Panc1 (cell line): ENCODE data around the gene SLC44A4. TPM values are rescaled to one million over a fixed set of nuclear protein-coding genes. Genes with fewer than 3 reads are reported as not detected.

Experiments used
- ATAC-seq: fragments of 200-7000 bp; cut with Tn5 transposase; 2 replicates; pipeline ENCODE4 v1.9.1; 2020; ENCODE audit warnings: mild to moderate bottlenecking, moderate library complexity
- BruUV-seq: library from RNA; stranded (reverse); fragments of 400-500 nt; replicated peaks from 2 replicates; lab custom pipeline; 2021; lab: Mats Ljungman, UMichigan
- CTCF ChIA-PET: fragments of 300-600 bp; sonication (Branson Sonifier 250); formaldehyde crosslinking; loops from one replicate; lab custom pipeline; 2022; ENCODE audit warnings: antibody characterized with exemption; lab: Charles Lee
- POLR2A ChIA-PET: fragments of 300-600 bp; sonication (Branson Sonifier 250); formaldehyde crosslinking; loops from one replicate; lab custom pipeline; 2022; ENCODE audit warnings: antibody characterized with exemption; lab: Charles Lee
- DNase-seq: peaks from one replicate; pipeline ENCODE4 v3.0.0-alpha.2; 2010; ENCODE audit warnings: low read depth, low spot score
- H3K27ac ChIP-seq: 2 replicates; pipeline ENCODE4 v1.5.1; 2011; ENCODE audit warnings: mild to moderate bottlenecking, low read length, inconsistent platforms
- H3K27me3 ChIP-seq: fragments of 200-500 bp; sonication (Bioruptor generic); 2 replicates; pipeline ENCODE4 v1.6.0; 2014; ENCODE audit warnings: low read length, inconsistent platforms; ENCODE audit not compliant: control insufficient read depth, insufficient read depth
- H3K36me3 ChIP-seq: fragments of 200-500 bp; sonication (Bioruptor generic); 2 replicates; pipeline ENCODE4 v1.5.1; 2014; ENCODE audit warnings: inconsistent platforms, mild to moderate bottlenecking, low read length, moderate library complexity; ENCODE audit not compliant: control insufficient read depth, insufficient read depth
- H3K4me1 ChIP-seq: 2 replicates; pipeline ENCODE4 v1.5.1; 2011; ENCODE audit warnings: inconsistent platforms, mild to moderate bottlenecking, low read length, moderate library complexity; ENCODE audit not compliant: control insufficient read depth, insufficient read depth
- H3K4me3 ChIP-seq, 2 experiments: 2 replicates each; pipeline ENCODE4 v1.5.1; 2011 to 2012; ENCODE audit warnings: low read depth in 2 of 2, low read length in 2 of 2, mild to moderate bottlenecking in 2 of 2, inconsistent platforms in 1 of 2, moderate library complexity in 1 of 2
- H3K9me3 ChIP-seq: fragments of 200-500 bp; sonication (Bioruptor generic); 2 replicates; pipeline ENCODE4 v1.5.1; 2014; ENCODE audit warnings: low read depth, mild to moderate bottlenecking, inconsistent platforms, low read length, moderate library complexity; ENCODE audit not compliant: control insufficient read depth, insufficient read depth
- POLR2AphosphoS5 ChIP-seq: IDR thresholded peaks from 2 replicates; pipeline ENCODE4 v1.6.1; 2012; ENCODE audit warnings: mild to moderate bottlenecking, low read depth, low read length, moderate library complexity
- SIN3A ChIP-seq: IDR thresholded peaks from 2 replicates; pipeline ENCODE4 v1.6.1; 2012; ENCODE audit warnings: low read depth, mild to moderate bottlenecking, low read length, moderate library complexity, borderline replicate concordance; ENCODE audit not compliant: insufficient read depth
- TCF7L2 ChIP-seq: IDR thresholded peaks from 2 replicates; pipeline ENCODE4 v1.6.1; 2011; ENCODE audit warnings: mild to moderate bottlenecking, low read depth, low read length, inconsistent platforms
- in situ Hi-C: cut with HindIII; loops from 2 replicates; pipeline ENCODE4 v1.10.0; 2016; ENCODE audit warnings: low sequenced_read_pairs, low pct_unique_long_range_greater_than_20kb
- intact Hi-C: fragments of 100-400 bp; cut with micrococcal nuclease; formaldehyde crosslinking; loops from one replicate; pipeline ENCODE4 v1.10.0; 2022; ENCODE audit not compliant: unreplicated experiment
- total RNA-seq: library from RNA; stranded (reverse); gene quantifications from one replicate; pipeline ENCODE4 v1.2.1, GENCODE V29; 2021; ENCODE audit not compliant: unreplicated experiment
- TF ChIP-seq, protein P1 (sequence below): fragments of 450-650 bp; IDR thresholded peaks from 2 replicates; pipeline ENCODE4 v1.5.1; 2017; ENCODE audit warnings: mild to moderate bottlenecking
- TF ChIP-seq, protein P2 (sequence below), 2 experiments: IDR thresholded peaks; 2 replicates each; pipeline ENCODE4 v1.6.1; 2011 to 2012; ENCODE audit warnings: low read depth in 2 of 2, control low read depth in 1 of 2, low read length in 1 of 2, mild to moderate bottlenecking in 1 of 2, moderate library complexity in 1 of 2; ENCODE audit not compliant: insufficient read depth in 1 of 2

The SLC44A4 gene
- total RNA-seq, 1 experiment from 2014 or later: 2.7 TPM

DNA sequence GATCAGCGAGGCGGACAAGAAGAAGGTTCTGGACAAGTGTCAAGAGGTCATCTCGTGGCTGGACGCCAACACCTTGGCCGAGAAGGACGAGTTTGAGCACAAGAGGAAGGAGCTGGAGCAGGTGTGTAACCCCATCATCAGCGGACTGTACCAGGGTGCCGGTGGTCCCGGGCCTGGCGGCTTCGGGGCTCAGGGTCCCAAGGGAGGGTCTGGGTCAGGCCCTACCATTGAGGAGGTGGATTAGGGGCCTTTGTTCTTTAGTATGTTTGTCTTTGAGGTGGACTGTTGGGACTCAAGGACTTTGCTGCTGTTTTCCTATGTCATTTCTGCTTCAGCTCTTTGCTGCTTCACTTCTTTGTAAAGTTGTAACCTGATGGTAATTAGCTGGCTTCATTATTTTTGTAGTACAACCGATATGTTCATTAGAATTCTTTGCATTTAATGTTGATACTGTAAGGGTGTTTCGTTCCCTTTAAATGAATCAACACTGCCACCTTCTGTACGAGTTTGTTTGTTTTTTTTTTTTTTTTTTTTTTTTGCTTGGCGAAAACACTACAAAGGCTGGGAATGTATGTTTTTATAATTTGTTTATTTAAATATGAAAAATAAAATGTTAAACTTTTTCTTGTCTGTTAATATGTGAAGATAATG is 49.0 kb downstream of the SLC44A4 start:
- DNase-seq (no peak), ATAC-seq (no peak)
- Histone ChIP-seq H3K27me3 (no peaks in the 10 kb centered on the region), H3K27ac (peak overlapping the region; percentile 62), H3K4me1 (peaks cover 22% of the 10 kb centered on the region), H3K36me3 (no peaks in the 10 kb centered on the region), H3K9me3 (no peaks in the 10 kb centered on the region), H3K4me3 (peak overlapping the region; percentile 92 to 93)
- CTCF ChIA-PET: interaction anchor here (0.7 kb wide), 2 partner anchors 14 to 18 kb away, joined by 10 to 13 read pairs; no protein-coding TSS in a partner anchor
- intact Hi-C loops: loop anchor here (5.0 to 10.0 kb wide), 3 partner anchors 55 to 147 kb away; partner anchors contain the start of genes CLIC1, LY6G5C and VWA7
- TF ChIP-seq POLR2AphosphoS5 (no peak), SIN3A (no peak), TCF7L2 (no peak)
- TF ChIP-seq, protein P1, sequence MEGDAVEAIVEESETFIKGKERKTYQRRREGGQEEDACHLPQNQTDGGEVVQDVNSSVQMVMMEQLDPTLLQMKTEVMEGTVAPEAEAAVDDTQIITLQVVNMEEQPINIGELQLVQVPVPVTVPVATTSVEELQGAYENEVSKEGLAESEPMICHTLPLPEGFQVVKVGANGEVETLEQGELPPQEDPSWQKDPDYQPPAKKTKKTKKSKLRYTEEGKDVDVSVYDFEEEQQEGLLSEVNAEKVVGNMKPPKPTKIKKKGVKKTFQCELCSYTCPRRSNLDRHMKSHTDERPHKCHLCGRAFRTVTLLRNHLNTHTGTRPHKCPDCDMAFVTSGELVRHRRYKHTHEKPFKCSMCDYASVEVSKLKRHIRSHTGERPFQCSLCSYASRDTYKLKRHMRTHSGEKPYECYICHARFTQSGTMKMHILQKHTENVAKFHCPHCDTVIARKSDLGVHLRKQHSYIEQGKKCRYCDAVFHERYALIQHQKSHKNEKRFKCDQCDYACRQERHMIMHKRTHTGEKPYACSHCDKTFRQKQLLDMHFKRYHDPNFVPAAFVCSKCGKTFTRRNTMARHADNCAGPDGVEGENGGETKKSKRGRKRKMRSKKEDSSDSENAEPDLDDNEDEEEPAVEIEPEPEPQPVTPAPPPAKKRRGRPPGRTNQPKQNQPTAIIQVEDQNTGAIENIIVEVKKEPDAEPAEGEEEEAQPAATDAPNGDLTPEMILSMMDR: no peak
- TF ChIP-seq, protein P2, sequence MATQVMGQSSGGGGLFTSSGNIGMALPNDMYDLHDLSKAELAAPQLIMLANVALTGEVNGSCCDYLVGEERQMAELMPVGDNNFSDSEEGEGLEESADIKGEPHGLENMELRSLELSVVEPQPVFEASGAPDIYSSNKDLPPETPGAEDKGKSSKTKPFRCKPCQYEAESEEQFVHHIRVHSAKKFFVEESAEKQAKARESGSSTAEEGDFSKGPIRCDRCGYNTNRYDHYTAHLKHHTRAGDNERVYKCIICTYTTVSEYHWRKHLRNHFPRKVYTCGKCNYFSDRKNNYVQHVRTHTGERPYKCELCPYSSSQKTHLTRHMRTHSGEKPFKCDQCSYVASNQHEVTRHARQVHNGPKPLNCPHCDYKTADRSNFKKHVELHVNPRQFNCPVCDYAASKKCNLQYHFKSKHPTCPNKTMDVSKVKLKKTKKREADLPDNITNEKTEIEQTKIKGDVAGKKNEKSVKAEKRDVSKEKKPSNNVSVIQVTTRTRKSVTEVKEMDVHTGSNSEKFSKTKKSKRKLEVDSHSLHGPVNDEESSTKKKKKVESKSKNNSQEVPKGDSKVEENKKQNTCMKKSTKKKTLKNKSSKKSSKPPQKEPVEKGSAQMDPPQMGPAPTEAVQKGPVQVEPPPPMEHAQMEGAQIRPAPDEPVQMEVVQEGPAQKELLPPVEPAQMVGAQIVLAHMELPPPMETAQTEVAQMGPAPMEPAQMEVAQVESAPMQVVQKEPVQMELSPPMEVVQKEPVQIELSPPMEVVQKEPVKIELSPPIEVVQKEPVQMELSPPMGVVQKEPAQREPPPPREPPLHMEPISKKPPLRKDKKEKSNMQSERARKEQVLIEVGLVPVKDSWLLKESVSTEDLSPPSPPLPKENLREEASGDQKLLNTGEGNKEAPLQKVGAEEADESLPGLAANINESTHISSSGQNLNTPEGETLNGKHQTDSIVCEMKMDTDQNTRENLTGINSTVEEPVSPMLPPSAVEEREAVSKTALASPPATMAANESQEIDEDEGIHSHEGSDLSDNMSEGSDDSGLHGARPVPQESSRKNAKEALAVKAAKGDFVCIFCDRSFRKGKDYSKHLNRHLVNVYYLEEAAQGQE (IDR thresholded peaks at IDR 0.05; ENCODE audit: insufficient read depth in 1 of 2, low read depth in 2 of 2, low read length in 1 of 2): no peak
- in situ Hi-C loops: no loop called here
- POLR2A ChIA-PET: interaction anchor here (0.6 to 0.7 kb wide), 3 partner anchors 69 to 91 kb away, joined by 3 to 9 read pairs (median 7); no protein-coding TSS in a partner anchor
- no TSS peak for BruUV-seq

DNA sequence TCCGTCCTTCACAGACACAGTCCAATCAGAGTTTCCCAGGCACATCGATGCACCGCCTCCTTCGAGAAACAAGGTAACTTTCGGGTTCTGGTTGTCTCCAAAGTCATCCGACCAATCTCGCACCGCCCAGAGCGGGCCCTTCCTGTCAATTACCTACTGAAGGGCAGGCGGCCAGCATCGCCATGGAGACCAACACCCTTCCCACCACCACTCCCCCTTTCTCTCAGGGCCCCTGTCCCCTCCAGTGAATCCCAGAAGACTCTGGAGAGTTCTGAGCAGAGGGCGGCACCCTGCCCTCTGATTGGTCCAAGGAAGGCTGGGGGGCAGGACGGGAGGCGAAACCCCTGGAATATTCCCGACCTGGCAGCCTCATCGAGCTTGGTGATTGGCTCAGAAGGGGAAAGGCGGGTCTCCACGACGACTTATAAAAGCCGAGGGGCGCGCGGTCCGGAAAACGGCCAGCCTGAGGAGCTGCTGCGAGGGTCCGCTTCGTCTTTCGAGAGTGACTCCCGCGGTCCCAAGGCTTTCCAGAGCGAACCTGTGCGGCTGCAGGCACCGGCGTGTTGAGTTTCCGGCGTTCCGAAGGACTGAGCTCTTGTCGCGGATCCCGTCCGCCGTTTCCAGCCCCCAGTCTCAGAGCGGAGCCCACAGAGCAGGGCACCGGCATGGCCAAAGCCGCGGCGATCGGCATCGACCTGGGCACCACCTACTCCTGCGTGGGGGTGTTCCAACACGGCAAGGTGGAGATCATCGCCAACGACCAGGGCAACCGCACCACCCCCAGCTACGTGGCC is 51.3 kb downstream of the SLC44A4 start, which contains the start of gene HSPA1B:
Gene HSPA1B, plus strand, starts transcription at position 453 of the 794 bp plus-strand sequence. Its CDS starts 213 bp downstream, at position 666.
- ATAC-seq (peak; percentile 92), DNase-seq (peak; percentile 98)
- CTCF ChIA-PET: interaction anchor here (0.6 kb wide), 1 partner anchor 60 kb away, joined by 3 read pairs; no protein-coding TSS in a partner anchor
- intact Hi-C loops: loop anchor here (10.0 kb wide), 1 partner anchor 53 kb away; the partner anchor contains the start of gene VWA7
- POLR2A ChIA-PET: interaction anchor here (0.6 to 1.2 kb wide), 9 partner anchors 12 to 1082 kb away, joined by 3 to 8 read pairs (median 3); partner anchors contain the start of genes C6orf47, HSPA1A, HSPA1L and LSM2
- in situ Hi-C loops: no loop called here
- BruUV-seq: no TSS peak
- peaks cover 31% of the 10 kb centered on the region for H3K4me1 ChIP-seq
- no peaks in the 10 kb centered on the region for H3K27me3 ChIP-seq
- peak within 1 kb of the TSS; percentile 100 for H3K27ac ChIP-seq
- H3K36me3 ChIP-seq: no peaks in the 10 kb centered on the region; the same call in 1 of the 2 replicates
- TF ChIP-seq, protein P2 (IDR thresholded peaks at IDR 0.05; ENCODE audit: insufficient read depth in 1 of 2, low read depth in 2 of 2, low read length in 1 of 2): no peak
- TF ChIP-seq POLR2AphosphoS5 (peak; percentile 100), TCF7L2 (0 out of 2 replicates have a peak, but pooled peaks have one; percentile 37), SIN3A (peak; percentile 83)
- TF ChIP-seq, protein P1: no peak
- no peaks in the 10 kb centered on the region for H3K9me3 ChIP-seq
- H3K4me3 ChIP-seq: peak within 1 kb of the TSS; percentile 55 to 72
